GM18520 (cell line): ENCODE results near the gene IPCEF1.

ENCODE experiments used
- ATAC-seq: cut with Tn5 transposase; IDR thresholded peaks from one replicate; pipeline ENCODE4 v1.9.1; 2021; ENCODE audit not compliant: unreplicated experiment

Gene IPCEF1

GRCh38 chr6:154117485-154117884 lies 239.1 kb downstream of the IPCEF1 start:
- no peak for ATAC-seq

- no peak for ATAC-seq
Measured at GRCh38 chr6:154113392-154113791, 243.2 kb downstream of the IPCEF1 start.

- no peak for ATAC-seq
Measured at GRCh38 chr6:154112181-154112809, 244.3 kb downstream of the IPCEF1 start.

- no peak for ATAC-seq
Measured at GRCh38 chr6:154111025-154111424, 245.6 kb downstream of the IPCEF1 start.

GRCh38 chr6:154106251-154106650 lies 250.4 kb downstream of the IPCEF1 start:
- ATAC-seq = no peak
